ENCODE data around the gene RNF44.

DNA sequence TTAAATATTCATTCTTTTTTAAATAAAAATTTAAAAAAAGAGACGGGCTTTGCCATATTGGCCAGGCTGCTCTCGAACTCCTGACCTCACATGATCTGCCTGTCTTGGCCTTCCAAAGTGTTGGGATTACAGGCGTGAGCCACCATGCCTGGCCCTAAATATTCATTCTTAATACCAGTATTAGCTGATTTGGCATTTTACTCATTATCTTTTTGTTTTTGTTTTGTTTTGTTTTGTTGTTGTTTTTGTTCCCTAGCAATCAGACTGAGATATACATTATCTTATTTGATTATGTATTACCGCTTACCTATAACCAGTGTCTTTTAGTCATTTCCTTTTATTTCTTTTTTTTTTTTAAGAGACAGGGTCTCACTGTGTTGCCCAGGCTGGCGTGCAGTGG is 37.9 kb downstream of the RNF44 start:
- TF ChIP-seq, protein P1, sequence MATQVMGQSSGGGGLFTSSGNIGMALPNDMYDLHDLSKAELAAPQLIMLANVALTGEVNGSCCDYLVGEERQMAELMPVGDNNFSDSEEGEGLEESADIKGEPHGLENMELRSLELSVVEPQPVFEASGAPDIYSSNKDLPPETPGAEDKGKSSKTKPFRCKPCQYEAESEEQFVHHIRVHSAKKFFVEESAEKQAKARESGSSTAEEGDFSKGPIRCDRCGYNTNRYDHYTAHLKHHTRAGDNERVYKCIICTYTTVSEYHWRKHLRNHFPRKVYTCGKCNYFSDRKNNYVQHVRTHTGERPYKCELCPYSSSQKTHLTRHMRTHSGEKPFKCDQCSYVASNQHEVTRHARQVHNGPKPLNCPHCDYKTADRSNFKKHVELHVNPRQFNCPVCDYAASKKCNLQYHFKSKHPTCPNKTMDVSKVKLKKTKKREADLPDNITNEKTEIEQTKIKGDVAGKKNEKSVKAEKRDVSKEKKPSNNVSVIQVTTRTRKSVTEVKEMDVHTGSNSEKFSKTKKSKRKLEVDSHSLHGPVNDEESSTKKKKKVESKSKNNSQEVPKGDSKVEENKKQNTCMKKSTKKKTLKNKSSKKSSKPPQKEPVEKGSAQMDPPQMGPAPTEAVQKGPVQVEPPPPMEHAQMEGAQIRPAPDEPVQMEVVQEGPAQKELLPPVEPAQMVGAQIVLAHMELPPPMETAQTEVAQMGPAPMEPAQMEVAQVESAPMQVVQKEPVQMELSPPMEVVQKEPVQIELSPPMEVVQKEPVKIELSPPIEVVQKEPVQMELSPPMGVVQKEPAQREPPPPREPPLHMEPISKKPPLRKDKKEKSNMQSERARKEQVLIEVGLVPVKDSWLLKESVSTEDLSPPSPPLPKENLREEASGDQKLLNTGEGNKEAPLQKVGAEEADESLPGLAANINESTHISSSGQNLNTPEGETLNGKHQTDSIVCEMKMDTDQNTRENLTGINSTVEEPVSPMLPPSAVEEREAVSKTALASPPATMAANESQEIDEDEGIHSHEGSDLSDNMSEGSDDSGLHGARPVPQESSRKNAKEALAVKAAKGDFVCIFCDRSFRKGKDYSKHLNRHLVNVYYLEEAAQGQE (IDR thresholded peaks at IDR 0.05; ENCODE audit: borderline replicate concordance in 1 of 2, low read depth in 1 of 2, low read length in 2 of 2) = no peak
- TF ChIP-seq, protein P2, sequence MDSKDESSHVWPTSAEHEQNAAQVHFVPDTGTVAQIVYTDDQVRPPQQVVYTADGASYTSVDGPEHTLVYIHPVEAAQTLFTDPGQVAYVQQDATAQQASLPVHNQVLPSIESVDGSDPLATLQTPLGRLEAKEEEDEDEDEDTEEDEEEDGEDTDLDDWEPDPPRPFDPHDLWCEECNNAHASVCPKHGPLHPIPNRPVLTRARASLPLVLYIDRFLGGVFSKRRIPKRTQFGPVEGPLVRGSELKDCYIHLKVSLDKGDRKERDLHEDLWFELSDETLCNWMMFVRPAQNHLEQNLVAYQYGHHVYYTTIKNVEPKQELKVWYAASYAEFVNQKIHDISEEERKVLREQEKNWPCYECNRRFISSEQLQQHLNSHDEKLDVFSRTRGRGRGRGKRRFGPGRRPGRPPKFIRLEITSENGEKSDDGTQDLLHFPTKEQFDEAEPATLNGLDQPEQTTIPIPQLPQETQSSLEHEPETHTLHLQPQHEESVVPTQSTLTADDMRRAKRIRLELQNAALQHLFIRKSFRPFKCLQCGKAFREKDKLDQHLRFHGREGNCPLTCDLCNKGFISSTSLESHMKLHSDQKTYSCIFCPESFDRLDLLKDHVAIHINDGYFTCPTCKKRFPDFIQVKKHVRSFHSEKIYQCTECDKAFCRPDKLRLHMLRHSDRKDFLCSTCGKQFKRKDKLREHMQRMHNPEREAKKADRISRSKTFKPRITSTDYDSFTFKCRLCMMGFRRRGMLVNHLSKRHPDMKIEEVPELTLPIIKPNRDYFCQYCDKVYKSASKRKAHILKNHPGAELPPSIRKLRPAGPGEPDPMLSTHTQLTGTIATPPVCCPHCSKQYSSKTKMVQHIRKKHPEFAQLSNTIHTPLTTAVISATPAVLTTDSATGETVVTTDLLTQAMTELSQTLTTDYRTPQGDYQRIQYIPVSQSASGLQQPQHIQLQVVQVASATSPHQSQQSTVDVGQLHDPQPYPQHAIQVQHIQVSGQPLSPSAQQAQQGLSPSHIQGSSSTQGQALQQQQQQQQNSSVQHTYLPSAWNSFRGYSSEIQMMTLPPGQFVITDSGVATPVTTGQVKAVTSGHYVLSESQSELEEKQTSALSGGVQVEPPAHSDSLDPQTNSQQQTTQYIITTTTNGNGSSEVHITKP (CRISPR knock-in tag; IDR thresholded peaks at IDR 0.05; ENCODE audit: low read depth) = no peak
- TF ChIP-seq, protein P3, sequence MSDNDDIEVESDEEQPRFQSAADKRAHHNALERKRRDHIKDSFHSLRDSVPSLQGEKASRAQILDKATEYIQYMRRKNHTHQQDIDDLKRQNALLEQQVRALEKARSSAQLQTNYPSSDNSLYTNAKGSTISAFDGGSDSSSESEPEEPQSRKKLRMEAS (IDR thresholded peaks at IDR 0.05) = no peak
- TF ChIP-seq, protein P4, sequence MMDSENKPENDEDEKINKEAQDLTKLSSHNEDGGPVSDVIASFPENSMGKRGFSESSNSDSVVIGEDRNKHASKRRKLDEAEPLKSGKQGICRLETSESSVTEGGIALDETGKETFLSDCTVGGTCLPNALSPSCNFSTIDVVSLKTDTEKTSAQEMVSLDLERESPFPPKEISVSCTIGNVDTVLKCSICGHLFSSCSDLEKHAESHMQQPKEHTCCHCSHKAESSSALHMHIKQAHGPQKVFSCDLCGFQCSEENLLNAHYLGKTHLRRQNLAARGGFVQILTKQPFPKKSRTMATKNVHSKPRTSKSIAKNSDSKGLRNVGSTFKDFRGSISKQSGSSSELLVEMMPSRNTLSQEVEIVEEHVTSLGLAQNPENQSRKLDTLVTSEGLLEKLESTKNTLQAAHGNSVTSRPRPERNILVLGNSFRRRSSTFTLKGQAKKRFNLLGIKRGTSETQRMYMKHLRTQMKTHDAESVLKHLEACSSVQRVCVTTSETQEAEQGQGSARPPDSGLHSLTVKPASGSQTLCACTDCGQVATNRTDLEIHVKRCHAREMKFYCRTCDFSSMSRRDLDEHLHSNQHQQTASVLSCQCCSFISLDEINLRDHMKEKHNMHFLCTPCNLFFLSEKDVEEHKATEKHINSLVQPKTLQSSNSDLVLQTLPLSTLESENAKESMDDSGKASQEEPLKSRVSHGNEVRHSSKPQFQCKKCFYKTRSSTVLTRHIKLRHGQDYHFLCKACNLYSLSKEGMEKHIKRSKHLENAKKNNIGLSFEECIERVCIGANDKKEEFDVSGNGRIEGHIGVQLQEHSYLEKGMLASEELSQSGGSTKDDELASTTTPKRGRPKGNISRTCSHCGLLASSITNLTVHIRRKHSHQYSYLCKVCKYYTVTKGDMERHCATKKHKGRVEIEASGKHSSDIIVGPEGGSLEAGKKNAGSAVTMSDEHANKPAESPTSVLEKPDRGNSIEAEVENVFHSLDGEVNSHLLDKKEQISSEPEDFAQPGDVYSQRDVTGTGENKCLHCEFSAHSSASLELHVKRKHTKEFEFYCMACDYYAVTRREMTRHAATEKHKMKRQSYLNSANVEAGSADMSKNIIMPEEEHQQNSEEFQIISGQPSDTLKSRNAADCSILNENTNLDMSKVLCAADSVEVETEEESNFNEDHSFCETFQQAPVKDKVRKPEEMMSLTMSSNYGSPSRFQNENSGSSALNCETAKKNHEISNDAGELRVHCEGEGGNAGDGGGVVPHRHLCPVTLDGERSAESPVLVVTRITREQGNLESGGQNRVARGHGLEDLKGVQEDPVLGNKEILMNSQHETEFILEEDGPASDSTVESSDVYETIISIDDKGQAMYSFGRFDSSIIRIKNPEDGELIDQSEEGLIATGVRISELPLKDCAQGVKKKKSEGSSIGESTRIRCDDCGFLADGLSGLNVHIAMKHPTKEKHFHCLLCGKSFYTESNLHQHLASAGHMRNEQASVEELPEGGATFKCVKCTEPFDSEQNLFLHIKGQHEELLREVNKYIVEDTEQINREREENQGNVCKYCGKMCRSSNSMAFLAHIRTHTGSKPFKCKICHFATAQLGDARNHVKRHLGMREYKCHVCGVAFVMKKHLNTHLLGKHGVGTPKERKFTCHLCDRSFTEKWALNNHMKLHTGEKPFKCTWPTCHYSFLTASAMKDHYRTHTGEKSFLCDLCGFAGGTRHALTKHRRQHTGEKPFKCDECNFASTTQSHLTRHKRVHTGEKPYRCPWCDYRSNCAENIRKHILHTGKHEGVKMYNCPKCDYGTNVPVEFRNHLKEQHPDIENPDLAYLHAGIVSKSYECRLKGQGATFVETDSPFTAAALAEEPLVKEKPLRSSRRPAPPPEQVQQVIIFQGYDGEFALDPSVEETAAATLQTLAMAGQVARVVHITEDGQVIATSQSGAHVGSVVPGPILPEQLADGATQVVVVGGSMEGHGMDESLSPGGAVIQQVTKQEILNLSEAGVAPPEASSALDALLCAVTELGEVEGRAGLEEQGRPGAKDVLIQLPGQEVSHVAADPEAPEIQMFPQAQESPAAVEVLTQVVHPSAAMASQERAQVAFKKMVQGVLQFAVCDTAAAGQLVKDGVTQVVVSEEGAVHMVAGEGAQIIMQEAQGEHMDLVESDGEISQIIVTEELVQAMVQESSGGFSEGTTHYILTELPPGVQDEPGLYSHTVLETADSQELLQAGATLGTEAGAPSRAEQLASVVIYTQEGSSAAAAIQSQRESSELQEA (CRISPR knock-in tag; IDR thresholded peaks at IDR 0.05; ENCODE audit: not compliant biosample characterization) = no peak
- TF ChIP-seq, protein P5, sequence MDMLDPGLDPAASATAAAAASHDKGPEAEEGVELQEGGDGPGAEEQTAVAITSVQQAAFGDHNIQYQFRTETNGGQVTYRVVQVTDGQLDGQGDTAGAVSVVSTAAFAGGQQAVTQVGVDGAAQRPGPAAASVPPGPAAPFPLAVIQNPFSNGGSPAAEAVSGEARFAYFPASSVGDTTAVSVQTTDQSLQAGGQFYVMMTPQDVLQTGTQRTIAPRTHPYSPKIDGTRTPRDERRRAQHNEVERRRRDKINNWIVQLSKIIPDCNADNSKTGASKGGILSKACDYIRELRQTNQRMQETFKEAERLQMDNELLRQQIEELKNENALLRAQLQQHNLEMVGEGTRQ (IDR thresholded peaks at IDR 0.05; ENCODE audit: low read depth, low read length) = no peak
- TF ChIP-seq, protein P5 (CRISPR knock-in tag; IDR thresholded peaks at IDR 0.05; ENCODE audit: borderline replicate concordance) = no peak
- TF ChIP-seq ATF1 (CRISPR knock-in tag; IDR thresholded peaks at IDR 0.05) = no peak
- TF ChIP-seq, protein P6, sequence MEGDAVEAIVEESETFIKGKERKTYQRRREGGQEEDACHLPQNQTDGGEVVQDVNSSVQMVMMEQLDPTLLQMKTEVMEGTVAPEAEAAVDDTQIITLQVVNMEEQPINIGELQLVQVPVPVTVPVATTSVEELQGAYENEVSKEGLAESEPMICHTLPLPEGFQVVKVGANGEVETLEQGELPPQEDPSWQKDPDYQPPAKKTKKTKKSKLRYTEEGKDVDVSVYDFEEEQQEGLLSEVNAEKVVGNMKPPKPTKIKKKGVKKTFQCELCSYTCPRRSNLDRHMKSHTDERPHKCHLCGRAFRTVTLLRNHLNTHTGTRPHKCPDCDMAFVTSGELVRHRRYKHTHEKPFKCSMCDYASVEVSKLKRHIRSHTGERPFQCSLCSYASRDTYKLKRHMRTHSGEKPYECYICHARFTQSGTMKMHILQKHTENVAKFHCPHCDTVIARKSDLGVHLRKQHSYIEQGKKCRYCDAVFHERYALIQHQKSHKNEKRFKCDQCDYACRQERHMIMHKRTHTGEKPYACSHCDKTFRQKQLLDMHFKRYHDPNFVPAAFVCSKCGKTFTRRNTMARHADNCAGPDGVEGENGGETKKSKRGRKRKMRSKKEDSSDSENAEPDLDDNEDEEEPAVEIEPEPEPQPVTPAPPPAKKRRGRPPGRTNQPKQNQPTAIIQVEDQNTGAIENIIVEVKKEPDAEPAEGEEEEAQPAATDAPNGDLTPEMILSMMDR (CRISPR knock-in tag; IDR thresholded peaks at IDR 0.05) = no peak
- no peak for TF ChIP-seq ZNF292 (CRISPR knock-in tag; IDR thresholded peaks at IDR 0.05; ENCODE audit: borderline replicate concordance, low read depth)

All from HepG2 (cell line).